Stimulated activated memory B cell treated with anti-CD40 and anti-IgM and Interleukin-4, amounts not matched to agents 10 μg/mL and 1 μg/mL and 100 μg/mL, for 72 hours (primary cell): Measurements from ENCODE around the gene STK32B.

Experiments used
- ATAC-seq: fragments of 150-1000 bp; cut with Tn5 transposase; 2 replicates; pipeline ENCODE4 v1.10.0; 2021
- H3K27ac Mint-ChIP-seq: one replicate; pipeline ENCODE4 v1.8.0; 2022; ENCODE audit warnings: mild to moderate bottlenecking, mixed read lengths
- H3K27me3 Mint-ChIP-seq: one replicate; pipeline ENCODE4 v1.8.0; 2022; ENCODE audit warnings: mixed read lengths
- H3K36me3 Mint-ChIP-seq: one replicate; pipeline ENCODE4 v1.8.0; 2022; ENCODE audit warnings: mixed read lengths
- H3K4me1 Mint-ChIP-seq: one replicate; pipeline ENCODE4 v1.8.0; 2022; ENCODE audit warnings: mixed read lengths
- H3K4me3 Mint-ChIP-seq: one replicate; pipeline ENCODE4 v1.8.0; 2022; ENCODE audit warnings: mild to moderate bottlenecking, moderate library complexity, mixed read lengths
- H3K9me3 Mint-ChIP-seq: one replicate; pipeline ENCODE4 v1.8.0; 2022; ENCODE audit warnings: mixed read lengths

STK32B gene

DNA sequence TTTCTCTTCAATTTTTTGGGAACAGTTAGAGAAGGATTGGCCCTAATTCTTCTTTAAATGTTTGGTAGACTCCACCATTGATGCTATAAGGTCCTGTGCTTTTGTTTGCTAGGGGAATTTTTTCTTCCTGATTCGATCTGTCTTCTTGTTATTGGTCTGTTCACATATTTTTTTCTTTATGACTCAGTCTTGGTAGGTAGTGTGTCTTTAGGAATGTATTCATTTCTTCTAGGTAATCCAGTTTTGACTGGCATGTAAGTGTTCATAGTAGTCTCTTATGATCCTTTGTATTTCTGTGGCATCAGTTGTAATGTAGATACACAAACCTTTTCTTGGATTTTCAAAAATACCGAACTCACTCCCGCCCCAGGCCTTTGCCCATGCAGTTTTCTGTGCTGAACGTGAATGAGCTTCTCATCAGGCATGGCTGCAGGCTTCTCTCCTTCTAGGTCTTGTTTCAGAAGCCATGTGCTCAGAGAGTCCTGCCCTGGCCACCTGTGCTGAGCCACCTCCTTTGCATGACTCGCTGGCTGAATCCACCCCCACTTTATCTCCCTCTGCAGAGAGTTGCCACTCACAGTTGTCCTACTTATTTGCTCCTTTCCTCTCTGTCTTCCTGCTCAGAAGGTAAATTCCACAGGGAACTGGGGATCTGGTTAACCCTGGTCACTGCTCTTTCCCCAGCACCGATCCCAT lies 67.0 kb downstream of the STK32B start:
- Mint-ChIP-seq H3K9me3 (peaks cover 2% of the 10 kb centered on the region), H3K27me3 (no peaks in the 10 kb centered on the region), H3K4me3 (no peak overlapping the region), H3K36me3 (no peaks in the 10 kb centered on the region), H3K27ac (no peak overlapping the region), H3K4me1 (no peaks in the 10 kb centered on the region)
- no peak for ATAC-seq

DNA sequence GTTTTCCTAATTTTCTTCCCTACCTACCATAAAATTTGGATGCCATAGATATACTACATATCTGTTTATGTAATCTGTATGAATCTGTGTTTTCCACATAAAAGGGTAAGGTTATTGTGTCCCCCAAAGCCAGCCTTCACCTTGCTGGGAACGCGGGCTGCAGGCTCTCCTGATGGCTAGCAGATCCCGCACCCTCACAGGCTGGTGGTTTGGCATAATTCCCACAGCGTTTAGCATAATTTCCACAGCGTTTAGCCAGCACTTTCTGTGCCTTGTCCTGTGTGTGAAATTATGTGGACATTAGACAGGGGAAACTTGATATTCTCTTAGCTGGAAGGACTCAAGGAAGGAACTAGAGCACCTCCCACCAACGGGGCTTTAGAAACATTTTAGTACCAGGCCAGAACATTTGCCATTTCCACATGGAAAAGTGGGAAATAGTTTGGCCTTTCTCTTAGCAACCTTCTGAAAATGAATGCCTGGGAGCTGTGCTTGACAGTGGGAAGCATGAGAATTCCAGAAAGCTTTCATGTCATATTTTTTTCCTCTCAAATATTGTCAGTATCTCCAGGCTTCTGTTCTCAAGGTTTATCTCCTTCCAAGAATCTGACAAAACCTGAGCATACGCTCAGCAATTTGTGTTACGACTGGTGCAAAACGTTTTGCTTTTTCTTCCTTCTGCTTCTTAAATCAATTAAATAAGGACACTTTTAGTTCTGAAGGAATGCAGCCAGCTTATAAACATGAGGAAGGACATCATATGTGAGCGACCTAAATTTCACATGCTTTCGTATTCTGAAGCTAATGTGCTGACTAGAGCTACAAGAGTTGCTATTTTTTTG lies 67.9 kb downstream of the STK32B start:
- Mint-ChIP-seq H3K27ac (no peak overlapping the region), H3K4me1 (no peaks in the 10 kb centered on the region), H3K27me3 (no peaks in the 10 kb centered on the region), H3K36me3 (no peaks in the 10 kb centered on the region), H3K4me3 (no peak overlapping the region), H3K9me3 (peaks cover 2% of the 10 kb centered on the region)
- no peak for ATAC-seq

DNA sequence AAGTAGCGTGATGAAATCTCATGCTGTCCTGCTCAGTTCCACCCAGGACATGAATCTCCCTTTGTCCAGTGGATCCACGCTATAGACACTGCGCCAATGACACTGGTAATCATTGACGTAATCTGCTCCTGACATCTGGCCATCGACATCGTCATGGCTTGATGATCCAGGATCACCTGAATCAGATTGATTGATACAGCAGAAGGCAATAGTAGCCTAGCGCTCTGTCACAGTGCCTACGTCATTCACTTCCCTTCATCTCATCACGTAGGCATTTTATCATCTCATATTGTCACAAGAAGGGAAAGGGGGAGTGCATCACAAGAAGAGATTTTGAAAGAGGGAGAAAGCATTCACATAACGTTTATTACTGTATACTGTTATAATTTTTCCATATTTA lies 68.8 kb downstream of the STK32B start:
- no peak overlapping the region for H3K4me3 Mint-ChIP-seq
- ATAC-seq: no peak
- no peak overlapping the region for H3K27ac Mint-ChIP-seq
- no peaks in the 10 kb centered on the region for H3K36me3 Mint-ChIP-seq
- H3K27me3 Mint-ChIP-seq: no peaks in the 10 kb centered on the region
- peaks cover 2% of the 10 kb centered on the region for H3K9me3 Mint-ChIP-seq
- H3K4me1 Mint-ChIP-seq: no peaks in the 10 kb centered on the region

DNA sequence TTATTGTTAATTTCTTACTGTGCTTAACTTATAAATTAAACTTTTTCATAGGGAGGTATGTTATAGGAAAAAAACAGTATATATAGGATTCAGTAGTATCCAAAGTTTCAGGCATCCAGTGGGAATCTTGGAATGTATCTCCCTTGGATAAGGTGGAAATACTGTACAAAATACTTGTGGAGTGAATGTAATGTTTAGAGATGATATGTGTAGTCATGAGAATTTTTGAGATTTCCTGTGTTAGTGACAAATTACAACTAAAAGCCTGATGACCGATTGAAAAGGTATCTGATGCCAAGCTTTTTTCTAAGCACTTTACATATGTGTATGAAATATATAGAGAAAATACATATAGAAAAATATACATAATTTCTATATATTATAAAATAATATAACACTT lies 69.2 kb downstream of the STK32B start:
- Mint-ChIP-seq H3K4me3 (no peak overlapping the region), H3K36me3 (no peaks in the 10 kb centered on the region), H3K9me3 (peaks cover 2% of the 10 kb centered on the region), H3K4me1 (no peaks in the 10 kb centered on the region), H3K27me3 (peaks cover under 1% of the 10 kb centered on the region), H3K27ac (no peak overlapping the region)
- no peak for ATAC-seq

DNA sequence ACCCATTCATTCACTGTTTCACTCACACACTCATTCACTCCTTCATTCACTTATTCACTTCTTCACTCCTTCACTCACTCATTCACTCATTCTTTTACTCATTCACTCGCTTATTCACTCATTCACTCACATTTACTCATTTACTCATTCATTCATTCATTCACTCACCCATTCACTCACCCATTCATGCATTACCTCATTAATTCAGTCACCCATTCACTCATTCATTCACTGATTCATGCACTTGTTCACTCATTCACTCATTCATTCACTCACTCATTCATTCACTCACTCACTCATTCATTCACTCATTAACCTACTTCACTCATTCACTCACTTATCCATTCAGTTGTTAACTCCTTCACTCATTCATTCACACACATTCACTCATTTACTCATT lies 70.8 kb downstream of the STK32B start:
- H3K4me1 Mint-ChIP-seq: no peaks in the 10 kb centered on the region

DNA sequence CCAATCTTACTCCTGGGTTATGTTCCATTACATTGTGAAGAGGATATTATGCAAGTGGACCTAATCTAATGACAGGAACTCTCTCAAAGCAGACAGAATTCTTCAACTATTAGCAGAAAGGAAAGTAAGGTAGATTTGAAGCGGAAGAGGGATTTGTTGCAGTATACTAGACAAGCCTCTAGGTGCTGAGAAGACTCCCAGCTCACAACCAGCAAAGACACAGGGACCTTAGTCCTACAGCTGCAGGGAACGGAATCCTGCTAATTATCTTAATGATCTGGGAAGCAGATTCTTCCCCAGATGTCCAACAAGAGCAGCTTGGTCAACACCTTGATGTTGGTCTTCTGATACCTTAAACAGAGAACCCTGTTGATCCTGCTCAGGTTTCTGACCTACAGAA lies 73.6 kb downstream of the STK32B start:
- Mint-ChIP-seq H3K9me3 (no peaks in the 10 kb centered on the region), H3K36me3 (no peaks in the 10 kb centered on the region), H3K4me1 (no peaks in the 10 kb centered on the region), H3K4me3 (no peak overlapping the region), H3K27me3 (peaks cover 22% of the 10 kb centered on the region), H3K27ac (no peak overlapping the region)
- ATAC-seq: no peak

More for the DNA sequence above, 70.8 kb downstream of the STK32B start:
- no peaks in the 10 kb centered on the region for H3K36me3 Mint-ChIP-seq
- H3K9me3 Mint-ChIP-seq: peaks cover 2% of the 10 kb centered on the region
- H3K27me3 Mint-ChIP-seq: peaks cover 10% of the 10 kb centered on the region
- no peak overlapping the region for H3K27ac Mint-ChIP-seq
- no peak for ATAC-seq
- no peak overlapping the region for H3K4me3 Mint-ChIP-seq

DNA sequence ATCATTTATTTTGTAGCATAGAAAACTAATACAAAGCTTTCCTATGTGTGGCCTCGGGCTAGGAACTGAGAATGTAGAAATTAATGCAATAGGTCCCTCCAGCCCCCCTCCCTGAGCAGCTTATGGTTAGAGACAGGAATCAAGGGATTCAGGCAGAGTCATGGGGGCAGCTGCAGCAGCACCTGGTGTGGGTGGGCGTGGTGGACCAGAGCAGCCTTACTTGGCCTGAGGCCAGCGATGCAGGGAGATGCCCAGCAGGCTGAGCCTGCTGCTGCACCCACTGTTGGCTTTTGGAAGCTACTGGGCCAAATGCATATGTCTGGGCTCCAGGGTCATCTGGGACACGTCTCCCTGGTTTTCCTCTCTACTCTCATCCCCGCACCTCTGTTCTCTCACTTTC lies 74.0 kb downstream of the STK32B start:
- no peaks in the 10 kb centered on the region for H3K36me3 Mint-ChIP-seq
- H3K27ac Mint-ChIP-seq: no peak overlapping the region
- H3K4me3 Mint-ChIP-seq: no peak overlapping the region
- H3K4me1 Mint-ChIP-seq: no peaks in the 10 kb centered on the region
- no peaks in the 10 kb centered on the region for H3K9me3 Mint-ChIP-seq
- no peak for ATAC-seq
- H3K27me3 Mint-ChIP-seq: peaks cover 22% of the 10 kb centered on the region

DNA sequence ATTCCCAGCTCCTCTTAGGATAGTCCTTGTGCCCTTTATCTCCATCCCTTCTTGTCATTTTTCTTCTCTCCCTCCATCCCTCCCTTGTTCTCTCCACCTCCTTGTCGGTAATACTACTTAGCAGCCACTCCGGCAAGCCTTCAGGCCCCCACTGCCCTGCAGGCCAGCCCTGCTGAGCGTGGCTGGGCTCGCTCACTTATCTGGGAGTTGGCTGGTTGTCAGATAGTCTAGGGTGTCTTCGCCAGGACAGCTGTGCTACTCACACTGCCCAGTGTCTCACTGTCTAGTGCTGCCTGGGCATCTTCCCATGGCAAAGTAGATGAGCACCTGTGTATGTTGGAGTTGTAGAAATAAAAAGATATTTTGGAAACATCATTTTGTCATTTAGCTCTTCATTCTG lies 75.0 kb downstream of the STK32B start:
- no peaks in the 10 kb centered on the region for H3K36me3 Mint-ChIP-seq
- H3K27me3 Mint-ChIP-seq: peaks cover 28% of the 10 kb centered on the region
- no peak overlapping the region for H3K27ac Mint-ChIP-seq
- no peak for ATAC-seq
- no peaks in the 10 kb centered on the region for H3K4me1 Mint-ChIP-seq
- H3K4me3 Mint-ChIP-seq: no peak overlapping the region
- peaks cover 2% of the 10 kb centered on the region for H3K9me3 Mint-ChIP-seq

DNA sequence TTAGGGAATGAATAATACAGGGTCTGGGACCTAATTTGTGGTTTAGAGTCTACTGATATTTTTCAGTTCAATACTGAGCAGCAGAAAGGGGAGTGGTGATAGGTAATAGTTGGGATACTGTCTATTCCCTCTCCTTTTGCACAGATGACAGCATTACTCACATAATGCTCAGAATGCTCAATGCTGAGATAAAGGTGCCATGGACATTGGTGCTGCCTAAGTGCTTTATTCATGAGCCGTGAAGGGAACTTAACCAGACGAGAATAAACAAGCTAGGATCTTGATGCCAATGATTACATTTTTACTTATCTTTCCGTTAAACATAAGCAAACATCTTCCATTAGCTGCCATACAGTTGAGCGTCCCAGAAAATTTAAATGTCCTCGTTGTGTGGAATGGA lies 75.6 kb downstream of the STK32B start:
- ATAC-seq: no peak
- Mint-ChIP-seq H3K27me3 (peaks cover 34% of the 10 kb centered on the region), H3K9me3 (peaks cover 8% of the 10 kb centered on the region), H3K27ac (no peak overlapping the region), H3K4me3 (no peak overlapping the region), H3K36me3 (no peaks in the 10 kb centered on the region), H3K4me1 (no peaks in the 10 kb centered on the region)

DNA sequence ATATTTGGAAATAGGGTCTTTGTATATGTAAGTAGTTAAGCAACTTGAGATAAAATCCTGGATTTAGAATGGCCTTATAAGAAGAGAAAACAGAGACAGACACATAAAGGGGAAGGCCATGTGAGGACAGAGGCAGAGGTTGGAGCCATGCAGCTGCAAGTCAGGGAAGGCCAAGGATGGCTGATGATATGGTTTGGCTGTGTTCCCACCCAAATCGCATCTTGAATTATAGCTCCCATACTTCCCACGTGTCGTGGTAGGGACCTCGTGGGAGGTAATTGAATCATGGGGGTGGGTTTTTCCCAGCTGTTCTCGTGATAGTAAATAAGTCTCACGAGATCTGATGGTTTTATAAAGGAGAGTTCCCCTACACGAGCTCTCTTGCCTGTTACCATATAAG lies 76.3 kb downstream of the STK32B start:
- ATAC-seq: no peak
- peaks cover 8% of the 10 kb centered on the region for H3K9me3 Mint-ChIP-seq
- no peak overlapping the region for H3K27ac Mint-ChIP-seq
- no peak overlapping the region for H3K4me3 Mint-ChIP-seq
- H3K4me1 Mint-ChIP-seq: no peaks in the 10 kb centered on the region
- H3K27me3 Mint-ChIP-seq: peaks cover 36% of the 10 kb centered on the region
- no peaks in the 10 kb centered on the region for H3K36me3 Mint-ChIP-seq

DNA sequence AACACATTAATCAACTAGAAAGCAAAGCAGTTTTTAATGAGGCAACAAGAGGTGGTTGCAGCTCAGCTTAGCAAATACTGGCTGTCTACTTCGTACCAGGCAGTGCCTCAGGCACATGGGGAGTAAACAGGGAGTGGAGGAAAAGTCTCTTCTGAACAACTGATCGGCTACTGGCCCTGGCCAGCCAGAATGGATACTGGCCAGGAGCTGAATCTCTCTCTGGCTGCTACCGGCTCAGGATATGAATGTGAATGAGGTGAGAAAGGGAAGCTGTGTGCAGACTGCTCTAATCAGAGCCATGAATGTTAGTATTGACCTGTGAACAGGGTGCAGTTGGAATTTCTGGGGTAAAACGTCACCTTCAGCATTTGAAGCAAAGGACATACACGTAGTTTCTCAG lies 77.3 kb downstream of the STK32B start:
- H3K36me3 Mint-ChIP-seq: no peaks in the 10 kb centered on the region
- peaks cover 8% of the 10 kb centered on the region for H3K9me3 Mint-ChIP-seq
- H3K4me1 Mint-ChIP-seq: no peaks in the 10 kb centered on the region
- ATAC-seq: no peak
- H3K27ac Mint-ChIP-seq: no peak overlapping the region
- no peak overlapping the region for H3K4me3 Mint-ChIP-seq
- peaks cover 36% of the 10 kb centered on the region for H3K27me3 Mint-ChIP-seq

DNA sequence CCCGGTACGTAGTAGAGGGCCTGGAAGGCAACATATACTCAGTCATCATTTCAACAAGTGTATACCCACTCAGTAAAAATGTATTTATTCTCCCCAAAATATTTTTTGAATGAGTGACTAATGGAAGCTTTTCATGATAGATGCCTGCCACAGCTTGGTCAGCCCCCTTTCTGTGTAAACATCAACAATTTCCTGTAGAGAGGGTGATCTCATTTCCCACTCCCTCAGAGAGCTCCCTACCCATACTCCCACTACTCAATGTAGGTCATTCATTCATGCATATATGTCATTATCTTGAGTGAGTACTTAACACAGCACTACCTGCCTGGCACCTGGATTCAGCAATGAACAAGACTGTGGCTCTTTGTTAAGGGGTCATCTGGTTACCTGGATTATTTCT lies 81.9 kb downstream of the STK32B start:
- Mint-ChIP-seq H3K36me3 (no peaks in the 10 kb centered on the region), H3K27me3 (peaks cover 22% of the 10 kb centered on the region), H3K9me3 (peaks cover 8% of the 10 kb centered on the region), H3K4me1 (no peaks in the 10 kb centered on the region), H3K4me3 (no peak overlapping the region), H3K27ac (no peak overlapping the region)
- no peak for ATAC-seq

DNA sequence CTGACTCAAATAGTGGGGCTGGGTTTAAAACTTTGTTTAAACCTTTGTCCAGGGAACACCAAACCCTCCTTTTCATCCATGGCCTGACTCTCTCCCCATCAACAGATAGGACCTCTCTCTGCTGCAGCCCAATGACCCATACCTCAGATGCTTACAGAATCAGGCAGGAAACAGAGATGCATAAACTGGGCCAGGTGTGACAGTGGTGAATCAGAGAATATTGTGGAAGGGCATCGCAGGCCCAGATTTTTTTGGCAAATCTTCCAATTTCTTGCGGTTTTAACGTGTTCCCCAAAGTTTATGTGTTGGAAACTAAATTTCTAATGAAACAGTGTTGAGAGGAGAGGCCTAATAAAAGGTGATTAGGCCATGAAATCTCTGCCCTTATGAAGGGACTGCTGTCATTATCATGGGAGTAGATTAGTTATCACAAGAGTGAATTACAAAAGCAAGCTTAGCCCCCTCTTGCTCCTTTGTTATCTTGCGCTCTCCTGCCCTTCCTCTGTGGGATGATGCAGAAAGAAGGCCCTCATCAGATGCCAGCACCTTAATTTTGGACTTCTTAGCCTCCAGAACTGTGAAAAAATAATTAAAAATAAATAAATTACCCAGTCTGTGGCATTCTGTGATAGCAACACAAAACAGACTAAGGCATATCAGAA lies 82.8 kb downstream of the STK32B start:
- peaks cover 14% of the 10 kb centered on the region for H3K27me3 Mint-ChIP-seq
- no peaks in the 10 kb centered on the region for H3K4me1 Mint-ChIP-seq
- ATAC-seq: no peak
- H3K27ac Mint-ChIP-seq: no peak overlapping the region
- peaks cover 8% of the 10 kb centered on the region for H3K9me3 Mint-ChIP-seq
- no peak overlapping the region for H3K4me3 Mint-ChIP-seq
- no peaks in the 10 kb centered on the region for H3K36me3 Mint-ChIP-seq

DNA sequence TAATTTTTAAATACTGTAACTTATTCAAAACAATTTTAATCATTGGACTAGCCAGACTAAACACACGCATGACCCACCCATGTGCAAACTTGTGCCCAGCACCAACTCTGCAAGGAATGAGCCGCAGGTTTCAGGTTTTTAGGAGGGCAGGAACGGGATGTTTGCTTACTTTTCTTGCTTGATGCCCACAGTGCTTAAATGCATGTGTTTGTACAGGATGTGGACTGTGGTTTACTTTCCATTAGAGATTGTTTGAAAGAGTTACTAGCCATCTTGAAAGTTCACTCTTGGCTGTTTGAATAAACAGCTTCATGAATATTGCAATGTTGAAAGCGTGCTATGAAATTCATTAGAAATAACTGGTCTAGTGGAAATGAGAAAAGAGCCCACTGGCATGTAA lies 83.3 kb downstream of the STK32B start:
- no peak overlapping the region for H3K27ac Mint-ChIP-seq
- ATAC-seq: no peak
- H3K9me3 Mint-ChIP-seq: peaks cover 8% of the 10 kb centered on the region
- H3K4me3 Mint-ChIP-seq: no peak overlapping the region
- no peaks in the 10 kb centered on the region for H3K36me3 Mint-ChIP-seq
- no peaks in the 10 kb centered on the region for H3K4me1 Mint-ChIP-seq
- H3K27me3 Mint-ChIP-seq: peaks cover 14% of the 10 kb centered on the region

DNA sequence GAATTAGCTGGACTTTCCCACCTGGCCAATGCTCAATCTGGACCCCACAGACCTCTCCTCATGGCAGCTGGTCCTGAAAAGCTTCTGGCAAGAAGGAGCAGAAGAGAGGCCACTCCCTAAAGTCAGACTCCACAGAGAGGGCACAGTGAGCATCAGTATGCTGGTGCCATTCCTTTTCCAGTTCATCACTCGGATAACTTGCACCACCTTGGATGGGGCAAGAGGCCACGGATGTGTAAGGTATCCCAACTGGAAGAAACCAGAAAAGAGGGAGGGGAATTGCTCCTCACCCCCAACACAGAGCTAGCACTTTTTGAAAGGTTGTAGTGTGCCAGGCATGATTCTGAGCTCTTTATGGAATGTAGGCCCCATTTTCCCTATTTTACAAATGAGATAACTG lies 85.9 kb downstream of the STK32B start:
- H3K27me3 Mint-ChIP-seq: no peaks in the 10 kb centered on the region
- H3K36me3 Mint-ChIP-seq: no peaks in the 10 kb centered on the region
- H3K27ac Mint-ChIP-seq: no peak overlapping the region
- H3K9me3 Mint-ChIP-seq: no peaks in the 10 kb centered on the region
- no peak overlapping the region for H3K4me3 Mint-ChIP-seq
- ATAC-seq: no peak
- H3K4me1 Mint-ChIP-seq: no peaks in the 10 kb centered on the region

DNA sequence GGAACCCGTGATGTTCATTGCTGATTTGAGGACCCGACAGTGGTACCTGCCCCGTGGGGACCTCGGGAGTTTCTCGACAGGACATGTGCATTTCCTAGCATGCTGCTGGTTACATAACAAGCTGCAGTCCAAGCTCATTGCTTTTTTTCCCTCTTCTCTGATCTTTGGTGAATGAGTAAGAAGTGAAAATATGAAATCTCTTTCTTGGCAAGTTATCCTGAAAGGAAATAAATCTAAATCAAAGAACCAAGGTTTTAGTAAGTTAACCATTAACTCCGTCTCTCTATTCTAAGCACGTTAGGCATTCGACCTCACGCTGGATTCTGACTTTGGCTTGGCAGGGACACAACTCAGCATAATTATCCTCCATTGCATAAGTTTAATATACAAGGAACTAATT lies 86.6 kb downstream of the STK32B start:
- Mint-ChIP-seq H3K9me3 (no peaks in the 10 kb centered on the region), H3K27ac (no peak overlapping the region), H3K27me3 (no peaks in the 10 kb centered on the region), H3K4me1 (no peaks in the 10 kb centered on the region), H3K4me3 (no peak overlapping the region), H3K36me3 (no peaks in the 10 kb centered on the region)
- no peak for ATAC-seq
